HepG2 (cell line): ENCODE results near the gene CEP162. TPM values are rescaled to one million over a fixed set of nuclear protein-coding genes. Genes with fewer than 3 reads are reported as not detected.

ENCODE experiments used
- AHR ChIP-seq: IDR thresholded peaks from 2 replicates; pipeline ENCODE4 v1.6.1; 2018; ENCODE audit warnings: missing genetic modification reagents, missing compliant biosample characterization
- GTF3A ChIP-seq: sonication (generic); formaldehyde crosslinking; conservative IDR thresholded peaks from 2 replicates; pipeline ENCODE4 v1.4.0; 2020; ENCODE audit warnings: mild to moderate bottlenecking, missing genetic modification reagents
- HMGA1 ChIP-seq: sonication (generic); formaldehyde crosslinking; conservative IDR thresholded peaks from 2 replicates; pipeline ENCODE4 v1.4.0; 2020; ENCODE audit warnings: missing genetic modification reagents
- MED1 ChIP-seq: sonication (generic); formaldehyde crosslinking; IDR thresholded peaks from 2 replicates; pipeline ENCODE4 v1.4.0; 2020; ENCODE audit warnings: missing genetic modification reagents
- NONO ChIP-seq, 2 experiments: fragments of 450-650 bp in 1 of 2; sonication (generic) in 1 of 2; formaldehyde crosslinking in 1 of 2; IDR thresholded peaks in 1 of 2; conservative IDR thresholded peaks in 1 of 2; 2 replicates each; pipeline versions ENCODE4 v1.6.1 to v1.8.0; 2017 to 2022; ENCODE audit warnings: mild to moderate bottlenecking in 1 of 2, missing genetic modification reagents in 1 of 2, moderate library complexity in 1 of 2
- PCBP1 ChIP-seq: fragments of 200-400 bp; formaldehyde crosslinking; IDR thresholded peaks from 2 replicates; pipeline ENCODE4 v1.6.1; 2017; ENCODE audit warnings: mild to moderate bottlenecking, low read depth, low read length, borderline replicate concordance
- POGZ ChIP-seq: sonication (generic); formaldehyde crosslinking; IDR thresholded peaks from 2 replicates; pipeline ENCODE4 v1.4.0; 2020; ENCODE audit warnings: mild to moderate bottlenecking, missing genetic modification reagents
- TBX2 ChIP-seq: sonication (generic); formaldehyde crosslinking; IDR thresholded peaks from 2 replicates; pipeline ENCODE4 v1.5.0; 2020; ENCODE audit warnings: missing genetic modification reagents, mild to moderate bottlenecking, borderline replicate concordance
- TCF7L2 ChIP-seq: IDR thresholded peaks from 2 replicates; pipeline ENCODE4 v1.6.1; 2011; ENCODE audit warnings: mild to moderate bottlenecking, low read depth, low read length, moderate library complexity
- ZKSCAN1 ChIP-seq: fragments of 150-350 bp; IDR thresholded peaks from 2 replicates; pipeline ENCODE4 v1.6.1; 2014; ENCODE audit warnings: low read length
- ZKSCAN5 ChIP-seq: sonication (generic); formaldehyde crosslinking; IDR thresholded peaks from 2 replicates; pipeline ENCODE4 v1.5.1; 2020; ENCODE audit warnings: mild to moderate bottlenecking, missing genetic modification reagents
- ZNF160 ChIP-seq: sonication (generic); formaldehyde crosslinking; IDR thresholded peaks from 2 replicates; pipeline ENCODE4 v1.8.0; 2022; ENCODE audit warnings: mild to moderate bottlenecking, inconsistent platforms, missing genetic modification reagents
- ZNF256 ChIP-seq: sonication (generic); formaldehyde crosslinking; conservative IDR thresholded peaks from 2 replicates; pipeline ENCODE4 v1.4.0; 2020; ENCODE audit warnings: missing genetic modification reagents
- ZNF335 ChIP-seq: sonication (generic); formaldehyde crosslinking; IDR thresholded peaks from 2 replicates; pipeline ENCODE4 v1.4.0; 2020; ENCODE audit warnings: missing genetic modification reagents
- ZNF468 ChIP-seq: sonication (generic); formaldehyde crosslinking; IDR thresholded peaks from 2 replicates; pipeline ENCODE4 v1.8.0; 2022; ENCODE audit warnings: mild to moderate bottlenecking, moderate library complexity, missing genetic modification reagents
- ZNF501 ChIP-seq: sonication (generic); formaldehyde crosslinking; IDR thresholded peaks from 2 replicates; pipeline ENCODE4 v1.5.1; 2020; ENCODE audit warnings: mild to moderate bottlenecking, moderate library complexity, missing genetic modification reagents
- ZNF550 ChIP-seq: sonication (generic); formaldehyde crosslinking; IDR thresholded peaks from 2 replicates; pipeline ENCODE4 v1.4.0; 2020; ENCODE audit warnings: mild to moderate bottlenecking, missing genetic modification reagents, borderline replicate concordance
- ZNF556 ChIP-seq: sonication (generic); formaldehyde crosslinking; IDR thresholded peaks from 2 replicates; pipeline ENCODE4 v1.4.0; 2020; ENCODE audit warnings: mild to moderate bottlenecking, missing genetic modification reagents, borderline replicate concordance
- ZNF567 ChIP-seq: sonication (generic); formaldehyde crosslinking; IDR thresholded peaks from 2 replicates; pipeline ENCODE4 v1.8.1; 2023; ENCODE audit warnings: mild to moderate bottlenecking, missing genetic modification reagents, borderline replicate concordance
- ZNF672 ChIP-seq: sonication (generic); formaldehyde crosslinking; IDR thresholded peaks from 2 replicates; pipeline ENCODE4 v1.8.1; 2022; ENCODE audit warnings: missing genetic modification reagents
- ZNF709 ChIP-seq: sonication (generic); formaldehyde crosslinking; IDR thresholded peaks from 2 replicates; pipeline ENCODE4 v1.5.0; 2020; ENCODE audit warnings: mild to moderate bottlenecking, missing genetic modification reagents
- ZNF747 ChIP-seq: sonication (generic); formaldehyde crosslinking; IDR thresholded peaks from 2 replicates; pipeline ENCODE4 v1.8.1; 2023; ENCODE audit warnings: missing genetic modification reagents, mild to moderate bottlenecking, borderline replicate concordance
- ZNF879 ChIP-seq: sonication (generic); formaldehyde crosslinking; IDR thresholded peaks from 2 replicates; pipeline ENCODE4 v1.8.1; 2023; ENCODE audit warnings: missing genetic modification reagents
- polyA plus RNA-seq, 8 experiments: library from polyadenylated mRNA; depleted of rRNA in 3 of 8; stranded (reverse) in 7 of 8; unstranded in 1 of 8; fragments of >200 nt; fragmentation: Illumina TruSeq in 4 of 8; extraction: Trizol in 4 of 8; gene quantifications; 2 replicates each; pipeline versions ENCODE4 v1.2.1 to v1.2.3, GENCODE V29; 2011 to 2016; ENCODE audit warnings: low read depth in 4 of 8, missing spikeins in 1 of 8, mixed read lengths in 1 of 8; ENCODE audit not compliant: insufficient read depth in 1 of 8
- total RNA-seq, 5 experiments: library from RNA; depleted of rRNA; stranded (reverse); fragments of >200 nt; fragmentation: Illumina TruSeq; extraction: Trizol; gene quantifications; 2 replicates each; pipeline ENCODE4 v1.2.3, GENCODE V29; 2016; ENCODE audit warnings: low read depth in 1 of 5
- TF ChIP-seq, protein P1 (sequence below): sonication (generic); formaldehyde crosslinking; IDR thresholded peaks from 2 replicates; pipeline ENCODE4 v1.4.0; 2020; ENCODE audit warnings: missing genetic modification reagents, borderline replicate concordance
- TF ChIP-seq, protein P2 (sequence below): sonication (generic); formaldehyde crosslinking; conservative IDR thresholded peaks from 2 replicates; pipeline ENCODE4 v1.4.0; 2020; ENCODE audit warnings: missing genetic modification reagents
- TF ChIP-seq, protein P3 (sequence below): sonication (generic); formaldehyde crosslinking; IDR thresholded peaks from 2 replicates; pipeline ENCODE4 v1.8.0; 2022; ENCODE audit warnings: missing genetic modification reagents, mild to moderate bottlenecking, borderline replicate concordance
- TF ChIP-seq, protein P4 (sequence below): sonication (generic); formaldehyde crosslinking; conservative IDR thresholded peaks from 2 replicates; pipeline ENCODE4 v1.8.1; 2023; ENCODE audit warnings: missing genetic modification reagents

CEP162 gene
- total and polyA plus RNA-seq, 2 of the 13 experiments (the other 11 are each of a cell fraction or from before 2014, with no cell fraction given) = 0.50 to 7.9 TPM

DNA sequence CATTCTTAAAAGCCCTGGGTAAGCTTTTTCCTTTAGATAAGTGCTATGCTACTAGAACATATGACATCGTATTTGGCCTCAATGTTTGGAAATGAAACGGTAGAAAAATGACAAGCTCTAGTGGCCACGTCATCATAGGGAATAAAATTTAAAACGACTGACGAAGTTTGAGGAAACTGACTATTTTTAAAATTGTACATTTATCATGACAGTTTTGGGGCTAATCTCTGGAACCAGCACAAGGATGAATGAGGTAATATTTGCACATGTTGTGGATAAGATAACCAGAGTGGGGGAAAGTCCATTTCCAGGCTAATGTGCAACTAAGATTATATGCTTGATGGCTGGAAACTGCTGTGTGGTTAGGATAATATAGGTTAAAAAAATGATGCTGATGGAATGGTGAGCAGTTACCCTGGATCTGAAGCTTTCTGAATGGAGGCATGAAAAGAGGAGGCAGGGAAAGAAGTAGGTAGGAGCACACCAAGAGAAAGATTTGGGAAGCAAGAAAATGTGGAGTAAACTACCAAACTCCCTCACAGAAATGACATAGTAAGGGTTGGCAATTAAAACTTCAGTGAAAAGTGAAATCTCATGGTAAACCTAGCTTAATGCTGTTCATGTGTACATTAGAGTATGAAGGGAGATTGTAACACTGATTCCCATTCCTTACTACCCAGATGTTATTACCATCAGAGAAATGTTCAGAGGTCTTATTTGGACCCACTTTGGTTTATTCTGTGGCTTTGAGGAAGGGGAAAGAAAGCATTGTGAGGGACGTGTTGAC is 42.7 kb upstream of the CEP162 start (continued):
- TF ChIP-seq PCBP1 = no peak
- TF ChIP-seq AHR = no peak
- TF ChIP-seq ZNF709 (CRISPR knock-in tag) = no peak
- TF ChIP-seq HMGA1 = no peak
- TF ChIP-seq MED1 (CRISPR knock-in tag) = peak; percentile 54
- no peak for TF ChIP-seq ZNF747 (CRISPR knock-in tag)
- TF ChIP-seq POGZ = peak; percentile 81
- 0 out of 2 replicates have a peak, but pooled peaks have one; percentile 28 for TF ChIP-seq ZNF556 (CRISPR knock-in tag)
- TF ChIP-seq ZNF160 = no peak
- TF ChIP-seq ZKSCAN1 = no peak
- no peak for TF ChIP-seq ZKSCAN5 (CRISPR knock-in tag)
- TF ChIP-seq, protein P1, sequence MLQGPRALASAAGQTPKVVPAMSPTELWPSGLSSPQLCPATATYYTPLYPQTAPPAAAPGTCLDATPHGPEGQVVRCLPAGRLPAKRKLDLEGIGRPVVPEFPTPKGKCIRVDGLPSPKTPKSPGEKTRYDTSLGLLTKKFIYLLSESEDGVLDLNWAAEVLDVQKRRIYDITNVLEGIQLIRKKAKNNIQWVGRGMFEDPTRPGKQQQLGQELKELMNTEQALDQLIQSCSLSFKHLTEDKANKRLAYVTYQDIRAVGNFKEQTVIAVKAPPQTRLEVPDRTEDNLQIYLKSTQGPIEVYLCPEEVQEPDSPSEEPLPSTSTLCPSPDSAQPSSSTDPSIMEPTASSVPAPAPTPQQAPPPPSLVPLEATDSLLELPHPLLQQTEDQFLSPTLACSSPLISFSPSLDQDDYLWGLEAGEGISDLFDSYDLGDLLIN (CRISPR knock-in tag) = no peak
- TF ChIP-seq GTF3A (CRISPR knock-in tag) = no peak
- TF ChIP-seq ZNF256 (CRISPR knock-in tag) = no peak
- TF ChIP-seq ZNF550 (CRISPR knock-in tag) = no peak
- TF ChIP-seq ZNF567 = no peak
- TF ChIP-seq ZNF468 (CRISPR knock-in tag) = no peak
- TF ChIP-seq NONO (IDR thresholded peaks at IDR 0.05) = no peak
- TF ChIP-seq NONO (CRISPR knock-in tag; conservative IDR thresholded peaks at IDR 0.05) = no peak
- TF ChIP-seq, protein P2, sequence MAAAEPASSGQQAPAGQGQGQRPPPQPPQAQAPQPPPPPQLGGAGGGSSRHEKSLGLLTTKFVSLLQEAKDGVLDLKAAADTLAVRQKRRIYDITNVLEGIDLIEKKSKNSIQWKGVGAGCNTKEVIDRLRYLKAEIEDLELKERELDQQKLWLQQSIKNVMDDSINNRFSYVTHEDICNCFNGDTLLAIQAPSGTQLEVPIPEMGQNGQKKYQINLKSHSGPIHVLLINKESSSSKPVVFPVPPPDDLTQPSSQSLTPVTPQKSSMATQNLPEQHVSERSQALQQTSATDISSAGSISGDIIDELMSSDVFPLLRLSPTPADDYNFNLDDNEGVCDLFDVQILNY = no peak
- TF ChIP-seq ZNF335 = no peak
- TF ChIP-seq ZNF501 (CRISPR knock-in tag) = no peak
- TF ChIP-seq ZNF879 (CRISPR knock-in tag) = no peak
- TF ChIP-seq, protein P3, sequence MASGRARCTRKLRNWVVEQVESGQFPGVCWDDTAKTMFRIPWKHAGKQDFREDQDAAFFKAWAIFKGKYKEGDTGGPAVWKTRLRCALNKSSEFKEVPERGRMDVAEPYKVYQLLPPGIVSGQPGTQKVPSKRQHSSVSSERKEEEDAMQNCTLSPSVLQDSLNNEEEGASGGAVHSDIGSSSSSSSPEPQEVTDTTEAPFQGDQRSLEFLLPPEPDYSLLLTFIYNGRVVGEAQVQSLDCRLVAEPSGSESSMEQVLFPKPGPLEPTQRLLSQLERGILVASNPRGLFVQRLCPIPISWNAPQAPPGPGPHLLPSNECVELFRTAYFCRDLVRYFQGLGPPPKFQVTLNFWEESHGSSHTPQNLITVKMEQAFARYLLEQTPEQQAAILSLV (CRISPR knock-in tag) = no peak
- 0 out of 2 replicates have a peak, but pooled peaks have one; percentile 23 for TF ChIP-seq TBX2 (CRISPR knock-in tag)
- TF ChIP-seq ZNF672 (CRISPR knock-in tag) = no peak
- TF ChIP-seq, protein P4, sequence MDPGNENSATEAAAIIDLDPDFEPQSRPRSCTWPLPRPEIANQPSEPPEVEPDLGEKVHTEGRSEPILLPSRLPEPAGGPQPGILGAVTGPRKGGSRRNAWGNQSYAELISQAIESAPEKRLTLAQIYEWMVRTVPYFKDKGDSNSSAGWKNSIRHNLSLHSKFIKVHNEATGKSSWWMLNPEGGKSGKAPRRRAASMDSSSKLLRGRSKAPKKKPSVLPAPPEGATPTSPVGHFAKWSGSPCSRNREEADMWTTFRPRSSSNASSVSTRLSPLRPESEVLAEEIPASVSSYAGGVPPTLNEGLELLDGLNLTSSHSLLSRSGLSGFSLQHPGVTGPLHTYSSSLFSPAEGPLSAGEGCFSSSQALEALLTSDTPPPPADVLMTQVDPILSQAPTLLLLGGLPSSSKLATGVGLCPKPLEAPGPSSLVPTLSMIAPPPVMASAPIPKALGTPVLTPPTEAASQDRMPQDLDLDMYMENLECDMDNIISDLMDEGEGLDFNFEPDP (CRISPR knock-in tag) = no peak
- no peak for TF ChIP-seq TCF7L2
